CD8-positive, alpha-beta memory T cell (primary cell): ENCODE data around the gene CBLN4. TPM values are rescaled to one million over a fixed set of nuclear protein-coding genes. Genes with fewer than 3 reads are reported as not detected.

ENCODE experiments used
- CTCF ChIA-PET: fragments of 350-600 bp; sonication (Branson Sonifier 250); formaldehyde crosslinking; loops from one replicate; lab custom pipeline; 2021; ENCODE audit warnings: antibody characterized with exemption; lab: Charles Lee
- POLR2A ChIA-PET: fragments of 350-600 bp; sonication (Branson Sonifier 250); formaldehyde crosslinking; loops from one replicate; lab custom pipeline; 2021; ENCODE audit warnings: antibody characterized with exemption; lab: Charles Lee
- DNase-seq, 5 donors: peaks; one replicate each; pipeline versions ENCODE4 v3.0.0 to v3.0.0-alpha.2; 2020 to 2022; ENCODE audit warnings: mixed read lengths in 1 of 5
- H3K27ac ChIP-seq: one replicate; pipeline ENCODE4 v1.7.0; 2013; ENCODE audit warnings: low read depth, mild to moderate bottlenecking, low read length, moderate library complexity
- H3K27me3 ChIP-seq: 2 replicates; pipeline ENCODE4 v1.7.0; 2013; ENCODE audit warnings: low read length, mild to moderate bottlenecking; ENCODE audit not compliant: insufficient read depth, poor library complexity, severe bottlenecking
- H3K36me3 ChIP-seq: 2 replicates; pipeline ENCODE4 v1.7.0; 2013; ENCODE audit warnings: mild to moderate bottlenecking, low read length, moderate library complexity; ENCODE audit not compliant: insufficient read depth
- H3K4me1 ChIP-seq: 2 replicates; pipeline ENCODE4 v1.7.0; 2013; ENCODE audit warnings: mild to moderate bottlenecking, low read length, moderate library complexity; ENCODE audit not compliant: insufficient read depth
- H3K4me3 ChIP-seq: 2 replicates; pipeline ENCODE4 v1.7.0; 2013; ENCODE audit warnings: mild to moderate bottlenecking, low read length
- H3K9me3 ChIP-seq: 2 replicates; pipeline ENCODE4 v1.7.0; 2013; ENCODE audit warnings: mild to moderate bottlenecking, low read length
- H3K27ac Mint-ChIP-seq, 8 donors: one replicate each; pipeline ENCODE4 v1.8.0; 2020 to 2021; ENCODE audit warnings: mixed read lengths in 8 of 8, mild to moderate bottlenecking in 6 of 8, inconsistent platforms in 3 of 8, moderate library complexity in 3 of 8
- H3K27me3 Mint-ChIP-seq, 2 donors: one replicate each; pipeline ENCODE4 v1.8.0; 2020 to 2021; ENCODE audit warnings: mixed read lengths in 2 of 2, mild to moderate bottlenecking in 1 of 2, moderate library complexity in 1 of 2
- H3K36me3 Mint-ChIP-seq, 3 donors: one replicate each; pipeline ENCODE4 v1.8.0; 2020 to 2021; ENCODE audit warnings: mixed read lengths in 3 of 3, inconsistent platforms in 1 of 3, mild to moderate bottlenecking in 1 of 3
- H3K4me1 Mint-ChIP-seq, 3 donors: one replicate each; pipeline ENCODE4 v1.8.0; 2020 to 2021; ENCODE audit warnings: mixed read lengths in 3 of 3, inconsistent platforms in 1 of 3, mild to moderate bottlenecking in 1 of 3
- H3K4me3 Mint-ChIP-seq, 7 donors: one replicate each; pipeline ENCODE4 v1.8.0; 2020 to 2021; ENCODE audit warnings: mixed read lengths in 7 of 7, mild to moderate bottlenecking in 6 of 7, moderate library complexity in 4 of 7, inconsistent platforms in 2 of 7
- H3K9me3 Mint-ChIP-seq, 5 donors: one replicate each; pipeline ENCODE4 v1.8.0; 2020 to 2022; ENCODE audit warnings: mixed read lengths in 5 of 5, mild to moderate bottlenecking in 3 of 5, moderate library complexity in 2 of 5, inconsistent platforms in 1 of 5
- polyA plus RNA-seq: library from polyadenylated mRNA; unstranded; fragments of 300-500 nt; fragmentation: Illumina TruSeq; gene quantifications from one replicate; pipeline ENCODE4 v1.2.3, GENCODE V29; 2021
- total RNA-seq, 2 experiments: library from RNA; stranded (reverse); gene quantifications; one replicate each; pipeline ENCODE4 v1.2.3, GENCODE V29; 2021

CBLN4 gene
- total RNA-seq (not detected), polyA plus RNA-seq (not detected)

DNA sequence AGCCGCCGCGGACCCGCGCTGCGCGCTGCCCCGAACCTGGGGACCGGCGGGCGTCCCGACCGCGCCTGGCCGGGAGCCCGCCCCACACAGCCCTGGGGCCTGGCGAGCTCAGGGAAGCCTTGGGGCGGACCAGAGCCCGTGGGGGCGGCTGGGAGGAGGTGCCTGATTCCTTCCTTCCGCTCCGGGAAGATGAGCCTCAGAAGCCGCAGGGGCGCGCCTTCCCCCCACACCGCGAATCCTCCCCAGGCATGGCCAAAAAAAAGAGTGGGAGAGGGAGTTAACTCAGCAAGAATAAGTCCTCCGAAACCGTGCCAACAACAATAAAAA is at the start of gene CBLN4:
Gene CBLN4 (minus strand): TSS at position 131 of the 327 bp plus-strand sequence. CDS start 1,348 bp downstream, outside the sequence.
- ChIA-PET POLR2A (no interaction called here), CTCF (no interaction called here)
- Histone ChIP-seq H3K36me3 (no peaks in the 10 kb centered on the region), H3K4me1 (no peaks in the 10 kb centered on the region), H3K27me3 (no peaks in the 10 kb centered on the region), H3K27ac (no peak within 1 kb of the TSS), H3K4me3 (no peak within 1 kb of the TSS), H3K9me3 (no peaks in the 10 kb centered on the region)
- Mint-ChIP-seq H3K4me3 (no peak within 1 kb of the TSS), H3K27ac (no peak within 1 kb of the TSS), H3K9me3 (peaks cover 6 to 21% (median 8%) of the 10 kb centered on the region in 5 donors), H3K36me3 (peaks cover 0 to 6% (median 0%) of the 10 kb centered on the region in 3 donors), H3K27me3 (peaks cover 15 to 21% of the 10 kb centered on the region in 2 donors), H3K4me1 (no peaks in the 10 kb centered on the region)
- no peak for DNase-seq

DNA sequence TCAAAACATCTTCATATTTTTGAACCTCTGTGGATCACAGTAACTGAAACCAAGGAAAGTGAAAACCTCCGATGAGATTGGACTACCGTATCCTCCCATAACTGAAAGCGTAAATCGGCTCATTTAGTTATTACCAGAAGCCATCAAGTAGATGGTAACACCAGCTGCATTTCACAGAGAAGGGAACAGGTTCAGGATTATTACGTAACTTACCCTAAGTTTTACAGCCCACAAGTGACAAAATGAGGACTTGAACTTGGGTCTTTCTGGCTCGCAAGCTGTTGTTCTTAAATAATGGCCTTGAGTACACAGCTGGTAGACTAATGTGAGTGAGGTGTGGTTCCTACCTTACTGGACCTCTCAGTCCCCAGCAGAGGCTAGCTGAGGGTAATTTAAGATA is 37.9 kb upstream of the CBLN4 start:
- no peaks in the 10 kb centered on the region for H3K36me3 Mint-ChIP-seq
- no peak overlapping the region for H3K27ac ChIP-seq
- DNase-seq = no peak
- no peaks in the 10 kb centered on the region for H3K27me3 Mint-ChIP-seq
- no peak overlapping the region for H3K27ac Mint-ChIP-seq
- H3K4me1 Mint-ChIP-seq = no peaks in the 10 kb centered on the region
- no peak overlapping the region for H3K4me3 Mint-ChIP-seq
- CTCF ChIA-PET = no interaction called here
- no peaks in the 10 kb centered on the region for H3K9me3 ChIP-seq
- no peaks in the 10 kb centered on the region for H3K4me1 ChIP-seq
- H3K9me3 Mint-ChIP-seq = peaks cover 0 to 7% (median 2%) of the 10 kb centered on the region in 5 donors
- POLR2A ChIA-PET = no interaction called here
- H3K27me3 ChIP-seq = no peaks in the 10 kb centered on the region
- H3K4me3 ChIP-seq = no peak overlapping the region
- H3K36me3 ChIP-seq = no peaks in the 10 kb centered on the region

DNA sequence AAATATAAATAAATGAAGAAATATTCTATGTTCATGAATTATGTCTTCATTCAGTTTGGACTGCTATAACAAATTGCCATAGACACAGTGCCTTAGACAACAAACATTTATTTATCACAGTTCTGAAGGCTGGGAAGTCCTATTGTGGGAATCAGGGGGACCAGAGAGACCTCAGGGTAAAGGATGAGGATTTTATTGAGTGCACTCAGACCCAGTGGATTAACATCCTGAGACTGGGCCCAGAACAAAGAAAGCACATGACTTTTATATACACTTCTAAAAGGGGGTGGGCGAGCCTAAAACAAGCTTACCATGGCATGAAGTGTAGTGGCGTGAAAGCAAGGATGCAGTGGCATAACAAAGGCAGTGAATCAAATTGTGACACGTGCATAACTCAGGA is 26.9 kb upstream of the CBLN4 start:
- Mint-ChIP-seq H3K27me3 (peaks cover 0 to 1% of the 10 kb centered on the region in 2 donors), H3K9me3 (peaks cover 28 to 53% (median 39%) of the 10 kb centered on the region in 5 donors), H3K36me3 (no peaks in the 10 kb centered on the region), H3K27ac (peak overlapping the region in 1 of 8 donors; percentile 34), H3K4me1 (no peaks in the 10 kb centered on the region), H3K4me3 (no peak overlapping the region)
- DNase-seq = no peak
- CTCF ChIA-PET = no interaction called here
- H3K4me1 ChIP-seq = no peaks in the 10 kb centered on the region
- H3K4me3 ChIP-seq = no peak overlapping the region
- no peak overlapping the region for H3K27ac ChIP-seq
- no peaks in the 10 kb centered on the region for H3K27me3 ChIP-seq
- H3K9me3 ChIP-seq = peaks cover 6% of the 10 kb centered on the region
- no peaks in the 10 kb centered on the region for H3K36me3 ChIP-seq
- POLR2A ChIA-PET = no interaction called here

DNA sequence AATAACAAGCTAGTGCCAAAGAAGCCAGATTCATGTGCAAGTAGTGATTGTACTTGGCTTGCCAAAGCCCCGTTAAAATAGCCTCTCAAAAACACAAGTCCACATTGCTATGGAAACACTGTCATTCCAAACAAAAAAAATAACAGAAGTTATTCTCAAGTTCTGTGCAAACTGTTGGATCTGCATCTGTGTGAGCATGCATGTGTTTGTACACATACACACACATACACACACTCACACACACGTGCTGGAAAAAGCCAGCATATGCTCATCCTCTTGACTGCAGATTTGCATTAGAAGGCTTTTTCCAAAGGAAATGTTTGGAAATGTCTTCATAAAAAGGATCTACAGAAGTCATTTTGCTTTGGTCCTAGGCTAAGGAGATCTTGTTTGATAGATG is 13.4 kb upstream of the CBLN4 start:
- no peaks in the 10 kb centered on the region for H3K36me3 Mint-ChIP-seq
- peaks cover 0 to 2% of the 10 kb centered on the region in 2 donors for H3K27me3 Mint-ChIP-seq
- Histone ChIP-seq H3K27me3 (no peaks in the 10 kb centered on the region), H3K27ac (no peak overlapping the region), H3K9me3 (no peaks in the 10 kb centered on the region), H3K36me3 (no peaks in the 10 kb centered on the region), H3K4me3 (no peak overlapping the region), H3K4me1 (no peaks in the 10 kb centered on the region)
- peaks cover 2 to 9% (median 8%) of the 10 kb centered on the region in 5 donors for H3K9me3 Mint-ChIP-seq
- ChIA-PET POLR2A (no interaction called here), CTCF (no interaction called here)
- H3K27ac Mint-ChIP-seq = no peak overlapping the region
- H3K4me3 Mint-ChIP-seq = no peak overlapping the region
- H3K4me1 Mint-ChIP-seq = no peaks in the 10 kb centered on the region
- DNase-seq = no peak

DNA sequence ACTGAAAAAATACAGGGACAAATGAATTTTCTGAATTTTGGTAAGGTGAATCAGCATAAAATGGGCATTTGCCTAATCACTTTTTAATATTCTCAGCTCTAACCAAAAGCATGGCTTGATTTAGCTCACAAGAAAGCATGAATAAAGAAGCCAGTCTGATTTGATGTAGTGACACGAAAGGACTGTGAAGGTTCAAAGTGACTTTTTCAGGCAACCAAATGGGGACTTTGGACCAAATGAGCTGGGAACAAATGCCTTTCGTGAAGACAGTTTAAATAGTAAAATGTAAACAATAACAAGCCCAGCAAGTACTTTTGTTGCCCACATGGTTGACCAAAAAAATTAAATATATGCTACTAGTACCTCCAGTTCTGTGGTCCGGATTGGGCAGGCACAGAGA is 12.9 kb upstream of the CBLN4 start:
- no peaks in the 10 kb centered on the region for H3K9me3 ChIP-seq
- DNase-seq = no peak
- Mint-ChIP-seq H3K27me3 (no peaks in the 10 kb centered on the region), H3K9me3 (peaks cover 2 to 9% (median 6%) of the 10 kb centered on the region in 5 donors), H3K4me1 (no peaks in the 10 kb centered on the region), H3K36me3 (no peaks in the 10 kb centered on the region), H3K4me3 (no peak overlapping the region), H3K27ac (no peak overlapping the region)
- CTCF ChIA-PET = no interaction called here
- H3K4me1 ChIP-seq = no peaks in the 10 kb centered on the region
- no peak overlapping the region for H3K4me3 ChIP-seq
- POLR2A ChIA-PET = no interaction called here
- H3K27ac ChIP-seq = no peak overlapping the region
- no peaks in the 10 kb centered on the region for H3K27me3 ChIP-seq
- H3K36me3 ChIP-seq = no peaks in the 10 kb centered on the region

DNA sequence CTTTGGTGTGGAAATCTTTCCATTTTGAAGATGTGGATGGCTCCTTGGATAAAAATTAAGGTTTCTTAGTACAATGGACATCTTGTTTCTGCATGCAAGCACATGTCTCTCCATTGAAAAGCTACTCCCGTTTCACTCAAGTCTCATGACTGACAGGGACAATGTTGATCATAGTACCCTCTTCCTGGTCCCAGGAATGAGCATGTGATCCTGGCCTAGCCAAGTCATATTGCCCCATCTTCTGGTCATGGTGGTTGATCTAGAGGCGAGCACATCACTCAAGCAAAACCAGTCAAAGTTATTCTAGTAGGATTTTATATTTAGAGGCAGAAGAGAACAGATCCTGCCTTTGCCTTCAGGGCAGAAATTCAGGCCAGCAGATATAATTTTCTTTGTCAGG is 12.2 kb upstream of the CBLN4 start:
- H3K4me3 Mint-ChIP-seq = no peak overlapping the region
- no peak for DNase-seq
- Histone ChIP-seq H3K4me3 (no peak overlapping the region), H3K9me3 (no peaks in the 10 kb centered on the region), H3K27ac (no peak overlapping the region), H3K4me1 (no peaks in the 10 kb centered on the region), H3K36me3 (no peaks in the 10 kb centered on the region), H3K27me3 (no peaks in the 10 kb centered on the region)
- no peaks in the 10 kb centered on the region for H3K36me3 Mint-ChIP-seq
- ChIA-PET POLR2A (no interaction called here), CTCF (no interaction called here)
- no peaks in the 10 kb centered on the region for H3K4me1 Mint-ChIP-seq
- no peaks in the 10 kb centered on the region for H3K27me3 Mint-ChIP-seq
- peaks cover 2 to 9% (median 6%) of the 10 kb centered on the region in 5 donors for H3K9me3 Mint-ChIP-seq
- no peak overlapping the region for H3K27ac Mint-ChIP-seq

DNA sequence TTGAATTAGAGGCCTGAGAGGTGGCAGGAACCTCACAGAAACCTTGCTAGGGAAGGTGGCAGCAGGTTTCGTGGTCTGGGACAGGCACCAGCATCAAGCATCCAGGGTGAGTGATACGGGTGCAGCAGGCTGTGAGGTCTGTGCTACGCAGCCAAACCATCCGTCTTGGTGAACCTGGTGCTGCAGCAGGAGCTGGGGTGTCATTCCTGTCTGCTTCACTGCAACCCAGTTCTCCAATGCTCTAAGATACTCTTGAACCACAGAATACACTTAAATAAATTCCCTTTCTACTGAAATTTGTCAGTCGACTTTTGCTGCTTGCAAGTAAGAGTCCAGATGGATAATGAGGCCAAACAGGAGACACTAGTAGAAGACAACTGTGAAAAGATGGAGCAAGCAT is 9.7 kb upstream of the CBLN4 start:
- Mint-ChIP-seq H3K36me3 (no peaks in the 10 kb centered on the region), H3K27ac (no peak overlapping the region), H3K9me3 (peaks cover 2 to 12% (median 9%) of the 10 kb centered on the region in 5 donors), H3K4me3 (no peak overlapping the region), H3K27me3 (no peaks in the 10 kb centered on the region), H3K4me1 (no peaks in the 10 kb centered on the region)
- POLR2A ChIA-PET = no interaction called here
- no peaks in the 10 kb centered on the region for H3K4me1 ChIP-seq
- CTCF ChIA-PET = no interaction called here
- no peaks in the 10 kb centered on the region for H3K27me3 ChIP-seq
- H3K9me3 ChIP-seq = no peaks in the 10 kb centered on the region
- DNase-seq = no peak
- no peaks in the 10 kb centered on the region for H3K36me3 ChIP-seq
- H3K27ac ChIP-seq = no peak overlapping the region
- no peak overlapping the region for H3K4me3 ChIP-seq

DNA sequence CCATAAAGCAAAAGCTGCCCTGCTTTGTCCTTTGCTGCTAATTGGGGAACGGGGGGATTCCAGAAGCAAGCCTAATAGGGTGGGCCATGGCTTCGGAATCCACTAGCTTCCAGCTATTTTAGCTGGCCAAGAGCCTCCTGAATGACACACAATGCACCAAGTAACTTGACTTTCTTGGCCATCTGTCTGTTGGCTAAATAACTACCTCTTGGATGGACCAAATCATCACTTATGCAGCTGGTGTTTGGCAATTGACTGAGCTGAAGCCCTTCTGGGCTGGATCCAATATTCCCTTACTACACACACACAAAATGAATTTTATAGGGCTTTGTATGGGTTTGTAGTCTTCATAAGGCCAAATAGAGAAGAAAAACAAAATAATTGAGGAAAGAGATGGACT is 8.8 kb upstream of the CBLN4 start:
- Mint-ChIP-seq H3K4me1 (no peaks in the 10 kb centered on the region), H3K36me3 (no peaks in the 10 kb centered on the region), H3K4me3 (no peak overlapping the region), H3K27ac (no peak overlapping the region), H3K9me3 (peaks cover 0 to 12% (median 9%) of the 10 kb centered on the region in 5 donors), H3K27me3 (no peaks in the 10 kb centered on the region)
- DNase-seq = no peak
- Histone ChIP-seq H3K9me3 (no peaks in the 10 kb centered on the region), H3K4me3 (no peak overlapping the region), H3K4me1 (no peaks in the 10 kb centered on the region), H3K27me3 (no peaks in the 10 kb centered on the region), H3K27ac (no peak overlapping the region), H3K36me3 (no peaks in the 10 kb centered on the region)
- POLR2A ChIA-PET = no interaction called here
- CTCF ChIA-PET = no interaction called here
